K562 (cell line): ENCODE data around the gene HPD. TPM values are rescaled to one million over a fixed set of nuclear protein-coding genes. Genes with fewer than 3 reads are reported as not detected.

ENCODE experiments used
- ADNP ChIP-seq: fragments of 200-800 bp; sonication (Bioruptor generic); IDR thresholded peaks from 2 replicates; pipeline ENCODE4 v1.6.1; 2016; ENCODE audit warnings: missing genetic modification characterization, missing compliant biosample characterization
- CHCHD3 ChIP-seq: fragments of 250-450 bp; sonication (Bioruptor Pico); IDR thresholded peaks from 2 replicates; pipeline ENCODE4 v2.1.2; 2022; ENCODE audit warnings: mild to moderate bottlenecking
- CREB3 ChIP-seq: fragments of 450-650 bp; conservative IDR thresholded peaks from 2 replicates; pipeline ENCODE4 v1.6.1; 2016; ENCODE audit warnings: missing genetic modification characterization, low read depth, mild to moderate bottlenecking, missing compliant biosample characterization, moderate library complexity
- CXXC5 ChIP-seq: fragments of 250-450 bp; sonication (Bioruptor Pico); IDR thresholded peaks from 2 replicates; pipeline ENCODE4 v1.8.0; 2022; ENCODE audit warnings: inconsistent platforms, mild to moderate bottlenecking, moderate library complexity
- ESRRB ChIP-seq: fragments of 250-450 bp; sonication (Bioruptor Pico); IDR thresholded peaks from 2 replicates; pipeline ENCODE4 v1.5.0; 2020; ENCODE audit warnings: mild to moderate bottlenecking, moderate library complexity, borderline replicate concordance
- FOXP1 ChIP-seq: sonication (generic); formaldehyde crosslinking; IDR thresholded peaks from 2 replicates; pipeline ENCODE4 v1.8.0; 2022; ENCODE audit warnings: mild to moderate bottlenecking, missing genetic modification reagents
- JUN ChIP-seq, 2 experiments: sonication (generic) in 1 of 2; formaldehyde crosslinking in 1 of 2; IDR thresholded peaks; 2 replicates each; pipeline versions ENCODE4 v1.6.1 to v1.8.0; 2012 to 2022; ENCODE audit warnings: borderline replicate concordance in 2 of 2, mild to moderate bottlenecking in 2 of 2, improper control_type of control experiment in 1 of 2, low read depth in 1 of 2, low read length in 1 of 2, missing genetic modification reagents in 1 of 2
- MXI1 ChIP-seq: IDR thresholded peaks from 2 replicates; pipeline ENCODE4 v1.6.1; 2011; ENCODE audit warnings: low read depth, mild to moderate bottlenecking, improper control_type of control experiment, low read length
- PCBP1 ChIP-seq: fragments of 200-400 bp; formaldehyde crosslinking; IDR thresholded peaks from 2 replicates; pipeline ENCODE4 v1.6.1; 2018; ENCODE audit warnings: mild to moderate bottlenecking, low read depth, low read length; ENCODE audit not compliant: poor library complexity, severe bottlenecking
- PHF21A ChIP-seq: fragments of 450-650 bp; IDR thresholded peaks from 2 replicates; pipeline ENCODE4 v1.6.1; 2017; ENCODE audit warnings: low read depth, borderline replicate concordance
- PPARD ChIP-seq: fragments of 250-450 bp; sonication (Bioruptor Pico); IDR thresholded peaks from 2 replicates; pipeline ENCODE4 v1.8.0; 2022; ENCODE audit warnings: inconsistent platforms, mild to moderate bottlenecking, moderate library complexity
- PTRF ChIP-seq: fragments of 450-650 bp; IDR thresholded peaks from 2 replicates; pipeline ENCODE4 v1.6.1; 2016; ENCODE audit warnings: mild to moderate bottlenecking, missing genetic modification characterization, missing compliant biosample characterization
- RBM34 ChIP-seq: fragments of 200-400 bp; formaldehyde crosslinking; IDR thresholded peaks from 2 replicates; pipeline ENCODE4 v1.6.1; 2018; ENCODE audit warnings: low read length, borderline replicate concordance; ENCODE audit not compliant: insufficient read depth
- SMAD1 ChIP-seq: fragments of 150-350 bp; IDR thresholded peaks from 2 replicates; pipeline ENCODE4 v1.6.1; 2014; ENCODE audit warnings: low read length, low read depth; ENCODE audit not compliant: partially characterized antibody
- SMAD2 ChIP-seq: fragments of 150-350 bp; IDR thresholded peaks from 2 replicates; pipeline ENCODE4 v1.6.1; 2014; ENCODE audit warnings: low read depth, mild to moderate bottlenecking, low read length
- SPI1 ChIP-seq: IDR thresholded peaks from 2 replicates; pipeline ENCODE4 v1.6.1; 2011; ENCODE audit warnings: low read depth, low read length, control low read depth, borderline replicate concordance
- STAG1 ChIP-seq: sonication (generic); formaldehyde crosslinking; IDR thresholded peaks from 2 replicates; pipeline ENCODE4 v1.5.0; 2020; ENCODE audit warnings: missing genetic modification reagents, borderline replicate concordance
- THAP12 ChIP-seq: fragments of 250-450 bp; sonication (Bioruptor Pico); IDR thresholded peaks from 2 replicates; pipeline ENCODE4 v1.9.0; 2021; ENCODE audit warnings: mild to moderate bottlenecking, inconsistent platforms
- ZBTB8A ChIP-seq: fragments of 450-650 bp; IDR thresholded peaks from 2 replicates; pipeline ENCODE4 v1.6.1; 2018; ENCODE audit warnings: mild to moderate bottlenecking, moderate library complexity; ENCODE audit not compliant: partially characterized antibody
- ZC3H11A ChIP-seq: IDR thresholded peaks from 2 replicates; pipeline ENCODE4 v1.6.1; 2012; ENCODE audit warnings: low read depth, low read length, improper control_type of control experiment
- ZC3H4 ChIP-seq: sonication (generic); formaldehyde crosslinking; IDR thresholded peaks from 2 replicates; pipeline ENCODE4 v1.9.0; 2021; ENCODE audit warnings: missing genetic modification reagents, borderline replicate concordance
- ZNF212 ChIP-seq: fragments of 450-650 bp; formaldehyde crosslinking; IDR thresholded peaks from 2 replicates; pipeline ENCODE4 v1.4.0; 2020; ENCODE audit warnings: mild to moderate bottlenecking
- ZNF324 ChIP-seq: fragments of 250-450 bp; sonication (Bioruptor Pico); IDR thresholded peaks from 2 replicates; pipeline ENCODE4 v1.4.0; 2020; ENCODE audit warnings: mild to moderate bottlenecking
- ZNF507 ChIP-seq: conservative IDR thresholded peaks from 2 replicates; pipeline ENCODE4 v1.6.1; 2017; ENCODE audit warnings: missing genetic modification characterization, missing compliant biosample characterization
- polyA plus RNA-seq, 8 experiments: library from polyadenylated mRNA; depleted of rRNA in 4 of 8; stranded (reverse) in 5 of 8; unstranded in 3 of 8; fragments of >200 nt; fragmentation: Nextera tagmentation in 2 of 8; fragmentation: Illumina TruSeq in 1 of 8; extraction: Ambion mirVana in 2 of 8; extraction: Trizol in 1 of 8; gene quantifications; 2 replicates each; pipeline versions ENCODE4 v1.2.1 to v1.2.3, GENCODE V29; 2011 to 2014; ENCODE audit warnings: inconsistent platforms in 1 of 8, missing spikeins in 1 of 8
- total RNA-seq, 7 experiments: library from RNA; depleted of rRNA in 6 of 7; stranded (reverse); fragments of >200 nt in 6 of 7; fragmentation: Illumina TruSeq in 2 of 7; extraction: Trizol in 2 of 7; gene quantifications; 2 replicates each; pipeline versions ENCODE4 v1.2.1 to v1.2.3, GENCODE V29; 2011 to 2021; ENCODE audit warnings: low replicate concordance in 1 of 7
- TF ChIP-seq, protein P1 (sequence below): sonication (generic); formaldehyde crosslinking; IDR thresholded peaks from 2 replicates; pipeline ENCODE4 v1.8.1; 2022; ENCODE audit warnings: missing genetic modification reagents

HPD gene
- total and polyA plus RNA-seq, 9 of the 15 experiments (the other 6 are each of a cell fraction or from before 2014, with no cell fraction given) = 0.06 to 0.29 (median 0.07) TPM; not detected in 4

GRCh38 chr12:121839993-121840761 is 18.5 kb downstream of the HPD start (continued):
- TF ChIP-seq STAG1 (no peak), CHCHD3 (no peak), ESRRB (no peak), PPARD (CRISPR knock-in tag) (no peak), MXI1 (no peak), JUN (IDR thresholded peaks at IDR 0.05; ENCODE audit: borderline replicate concordance, low read depth, low read length) (no peak), JUN (CRISPR knock-in tag; IDR thresholded peaks at IDR 0.05; ENCODE audit: borderline replicate concordance) (peak; percentile 78; the same call in 1 of the 2 replicates), ZNF507 (tag) (no peak), CXXC5 (CRISPR knock-in tag) (0 out of 2 replicates have a peak, but pooled peaks have one; percentile 8), SMAD1 (no peak), ADNP (tag) (peak; percentile 88), SMAD2 (no peak), RBM34 (no peak), PHF21A (no peak), THAP12 (no peak), ZBTB8A (no peak), PCBP1 (no peak), SPI1 (no peak), ZNF212 (CRISPR knock-in tag) (no peak), ZNF324 (CRISPR knock-in tag) (no peak), FOXP1 (no peak; the same call in 1 of the 2 replicates), ZC3H4 (CRISPR knock-in tag) (no peak), ZC3H11A (no peak), PTRF (tag) (no peak), CREB3 (tag) (no peak)
- TF ChIP-seq, protein P1, sequence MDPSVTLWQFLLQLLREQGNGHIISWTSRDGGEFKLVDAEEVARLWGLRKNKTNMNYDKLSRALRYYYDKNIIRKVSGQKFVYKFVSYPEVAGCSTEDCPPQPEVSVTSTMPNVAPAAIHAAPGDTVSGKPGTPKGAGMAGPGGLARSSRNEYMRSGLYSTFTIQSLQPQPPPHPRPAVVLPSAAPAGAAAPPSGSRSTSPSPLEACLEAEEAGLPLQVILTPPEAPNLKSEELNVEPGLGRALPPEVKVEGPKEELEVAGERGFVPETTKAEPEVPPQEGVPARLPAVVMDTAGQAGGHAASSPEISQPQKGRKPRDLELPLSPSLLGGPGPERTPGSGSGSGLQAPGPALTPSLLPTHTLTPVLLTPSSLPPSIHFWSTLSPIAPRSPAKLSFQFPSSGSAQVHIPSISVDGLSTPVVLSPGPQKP (CRISPR knock-in tag) = no peak
